WTC11 (cell line): Measurements from ENCODE around the gene COL21A1. TPM values are rescaled to one million over a fixed set of nuclear protein-coding genes. Genes with fewer than 3 reads are reported as not detected.

Source experiments
- ATAC-seq: fragments of 200-7000 bp; cut with Tn5 transposase; 2 replicates; pipeline ENCODE4 v1.10.0; 2021; ENCODE audit warnings: mild to moderate bottlenecking, moderate library complexity
- CTCF ChIA-PET: fragments of 300-600 bp; sonication (Branson Sonifier 250); formaldehyde crosslinking; loops from one replicate; lab custom pipeline; 2021; ENCODE audit warnings: antibody characterized with exemption; lab: Charles Lee
- POLR2A ChIA-PET: fragments of 350-600 bp; sonication (Branson Sonifier 250); formaldehyde crosslinking; loops from one replicate; lab custom pipeline; 2021; ENCODE audit warnings: antibody characterized with exemption; lab: Charles Lee
- DNase-seq: peaks from one replicate; pipeline ENCODE4 v3.0.0; 2021; ENCODE audit warnings: low spot score
- H3K27ac Mint-ChIP-seq: 2 replicates; pipeline ENCODE4 v1.8.0; 2021; ENCODE audit warnings: mixed read lengths
- H3K27me3 Mint-ChIP-seq: 2 replicates; pipeline ENCODE4 v1.8.0; 2021; ENCODE audit warnings: low read depth, mild to moderate bottlenecking, moderate library complexity, mixed read lengths
- H3K36me3 Mint-ChIP-seq: 2 replicates; pipeline ENCODE4 v1.8.0; 2021; ENCODE audit warnings: mixed read lengths
- H3K4me1 Mint-ChIP-seq: 2 replicates; pipeline ENCODE4 v1.8.0; 2022; ENCODE audit warnings: mixed read lengths
- H3K4me3 Mint-ChIP-seq: 2 replicates; pipeline ENCODE4 v1.8.0; 2021; ENCODE audit warnings: mild to moderate bottlenecking, moderate library complexity, mixed read lengths
- H3K9me3 Mint-ChIP-seq: 2 replicates; pipeline ENCODE4 v1.8.0; 2021; ENCODE audit warnings: mixed read lengths
- ATF1 ChIP-seq: sonication (generic); formaldehyde crosslinking; IDR thresholded peaks from 2 replicates; pipeline ENCODE4 v1.8.1; 2023; ENCODE audit warnings: mild to moderate bottlenecking, moderate library complexity, missing genetic modification reagents
- ATF2 ChIP-seq: sonication (generic); formaldehyde crosslinking; IDR thresholded peaks from 2 replicates; pipeline ENCODE4 v1.8.1; 2022; ENCODE audit warnings: low read depth, missing genetic modification reagents, borderline replicate concordance
- CREB1 ChIP-seq: sonication (generic); formaldehyde crosslinking; IDR thresholded peaks from 2 replicates; pipeline ENCODE4 v1.8.0; 2023; ENCODE audit warnings: mild to moderate bottlenecking, missing genetic modification reagents
- CTCF ChIP-seq: fragments of 200-600 bp; IDR thresholded peaks from 2 replicates; pipeline ENCODE4 v1.8.0; 2022; ENCODE audit warnings: antibody characterized with exemption
- EMX1 ChIP-seq: fragments of 250-450 bp; sonication (Bioruptor Pico); IDR thresholded peaks from 2 replicates; pipeline ENCODE4 v1.8.0; 2021; ENCODE audit warnings: mild to moderate bottlenecking
- ESRRA ChIP-seq: sonication (generic); formaldehyde crosslinking; IDR thresholded peaks from 2 replicates; pipeline ENCODE4 v1.8.1; 2022; ENCODE audit warnings: mild to moderate bottlenecking, missing genetic modification reagents, borderline replicate concordance
- FOXJ3 ChIP-seq: sonication (generic); formaldehyde crosslinking; IDR thresholded peaks from 2 replicates; pipeline ENCODE4 v1.9.0; 2021; ENCODE audit warnings: missing genetic modification reagents, mild to moderate bottlenecking, borderline replicate concordance
- FOXK1 ChIP-seq: sonication (generic); formaldehyde crosslinking; IDR thresholded peaks from 2 replicates; pipeline ENCODE4 v1.8.0; 2022; ENCODE audit warnings: mild to moderate bottlenecking, moderate library complexity, missing genetic modification reagents
- HMGA2 ChIP-seq: fragments of 250-450 bp; sonication (Bioruptor Pico); IDR thresholded peaks from 2 replicates; pipeline ENCODE4 v1.4.0; 2021; ENCODE audit warnings: mild to moderate bottlenecking, moderate library complexity
- JAZF1 ChIP-seq: fragments of 250-450 bp; sonication (Bioruptor Pico); IDR thresholded peaks from 2 replicates; pipeline ENCODE4 v1.9.0; 2021; ENCODE audit warnings: moderate library complexity, mild to moderate bottlenecking, inconsistent platforms
- MXD4 ChIP-seq: fragments of 250-450 bp; sonication (Bioruptor Pico); IDR thresholded peaks from 2 replicates; pipeline ENCODE4 v1.8.0; 2021; ENCODE audit warnings: mild to moderate bottlenecking, moderate library complexity, borderline replicate concordance
- NFYB ChIP-seq: sonication (generic); formaldehyde crosslinking; conservative IDR thresholded peaks from 2 replicates; pipeline ENCODE4 v1.8.0; 2022; ENCODE audit warnings: low read depth, missing genetic modification reagents
- OVOL2 ChIP-seq: fragments of 250-450 bp; sonication (Bioruptor Pico); IDR thresholded peaks from 2 replicates; pipeline ENCODE4 v1.9.0; 2021; ENCODE audit warnings: mild to moderate bottlenecking, borderline replicate concordance
- PRDM15 ChIP-seq: sonication (generic); formaldehyde crosslinking; IDR thresholded peaks from 2 replicates; pipeline ENCODE4 v1.8.0; 2022; ENCODE audit warnings: missing genetic modification reagents
- SMAD3 ChIP-seq: sonication (generic); formaldehyde crosslinking; IDR thresholded peaks from 2 replicates; pipeline ENCODE4 v1.8.0; 2022; ENCODE audit warnings: missing genetic modification reagents, mild to moderate bottlenecking, borderline replicate concordance
- ZNF263 ChIP-seq: sonication (generic); formaldehyde crosslinking; IDR thresholded peaks from 2 replicates; pipeline ENCODE4 v1.8.1; 2022; ENCODE audit warnings: low read depth, mild to moderate bottlenecking, moderate library complexity, missing genetic modification reagents
- ZNF281 ChIP-seq: sonication (generic); formaldehyde crosslinking; IDR thresholded peaks from 2 replicates; pipeline ENCODE4 v1.8.0; 2023; ENCODE audit warnings: mild to moderate bottlenecking, missing genetic modification reagents
- ZNF512 ChIP-seq: sonication (generic); formaldehyde crosslinking; IDR thresholded peaks from 2 replicates; pipeline ENCODE4 v1.8.1; 2022; ENCODE audit warnings: missing genetic modification reagents, borderline replicate concordance
- ZNF671 ChIP-seq: fragments of 250-450 bp; sonication (Bioruptor Pico); IDR thresholded peaks from 2 replicates; pipeline ENCODE4 v1.8.0; 2021; ENCODE audit warnings: mild to moderate bottlenecking
- total RNA-seq: library from RNA; stranded (reverse); gene quantifications from 3 replicates; pipeline ENCODE4 v1.2.3, GENCODE V29; 2021

The COL21A1 gene
- total RNA-seq, 1 experiment from 2014 or later: 4.4 TPM

GRCh38 chr6:56244528-56245253 lies 2.7 kb downstream of the COL21A1 start:
- TF ChIP-seq HMGA2 (CRISPR knock-in tag) (peak; percentile 22; the same call in 1 of the 2 replicates), PRDM15 (no peak)
- no peaks in the 10 kb centered on the region; the same call in 1 of the 2 replicates for H3K27me3 Mint-ChIP-seq
- no peaks in the 10 kb centered on the region for H3K36me3 Mint-ChIP-seq
- no peak overlapping the region for H3K27ac Mint-ChIP-seq
- DNase-seq (no peak), ATAC-seq (no peak)
- POLR2A ChIA-PET: no interaction called here
- H3K9me3 Mint-ChIP-seq: no peaks in the 10 kb centered on the region
- CTCF ChIA-PET: no interaction called here
- peak overlapping the region; percentile 31; the same call in 1 of the 2 replicates for H3K4me3 Mint-ChIP-seq
- peaks cover 65% of the 10 kb centered on the region for H3K4me1 Mint-ChIP-seq

- no peak for DNase-seq
- no peak for ATAC-seq
- Mint-ChIP-seq H3K27ac (peak overlapping the region; percentile 71), H3K27me3 (no peaks in the 10 kb centered on the region), H3K4me3 (no peak overlapping the region), H3K4me1 (peaks cover 65% of the 10 kb centered on the region), H3K36me3 (no peaks in the 10 kb centered on the region), H3K9me3 (no peaks in the 10 kb centered on the region)
- ChIA-PET POLR2A (no interaction called here), CTCF (no interaction called here)
- TF ChIP-seq NFYB (CRISPR knock-in tag): no peak
- TF ChIP-seq MXD4 (CRISPR knock-in tag): no peak
- TF ChIP-seq ZNF263 (CRISPR knock-in tag): no peak
- no peak for TF ChIP-seq ATF1 (CRISPR knock-in tag)
- no peak for TF ChIP-seq ZNF512
- TF ChIP-seq ZNF671 (CRISPR knock-in tag): no peak
- no peak for TF ChIP-seq SMAD3 (CRISPR knock-in tag)
- TF ChIP-seq ESRRA (CRISPR knock-in tag): no peak
- no peak for TF ChIP-seq EMX1 (CRISPR knock-in tag)
- TF ChIP-seq FOXK1 (CRISPR knock-in tag): no peak
- no peak for TF ChIP-seq CREB1 (CRISPR knock-in tag)
- no peak for TF ChIP-seq ATF2
- no peak for TF ChIP-seq ZNF281 (CRISPR knock-in tag)
- no peak for TF ChIP-seq CTCF
- TF ChIP-seq FOXJ3 (CRISPR knock-in tag): no peak
- TF ChIP-seq JAZF1 (CRISPR knock-in tag): no peak
- TF ChIP-seq PRDM15: no peak
- TF ChIP-seq OVOL2 (CRISPR knock-in tag): no peak
These were observed 3.3 kb downstream of the COL21A1 start for GRCh38 chr6:56244089-56244488.
